ENCODE data around the gene GAS1.

GAS1 gene

DNA sequence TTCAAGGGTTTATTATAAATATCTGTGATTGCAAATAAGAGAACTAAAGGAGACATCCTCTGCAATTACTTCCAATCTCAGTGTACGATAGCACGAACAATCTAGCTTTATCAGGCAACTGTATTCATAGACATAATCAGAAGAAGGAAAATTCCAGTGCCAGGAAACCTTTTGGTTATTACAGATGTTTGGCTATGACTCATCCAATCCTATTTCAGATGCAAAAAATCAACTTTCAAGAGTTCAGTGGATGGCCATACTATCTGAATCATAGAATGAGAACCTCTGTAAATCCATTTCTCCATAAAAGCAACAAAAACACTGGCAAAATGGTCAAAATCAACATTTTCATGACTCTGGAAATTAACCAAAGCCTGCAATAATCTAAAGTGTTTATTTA lies 37.9 kb downstream of the GAS1 start:
- TF ChIP-seq, protein P1, sequence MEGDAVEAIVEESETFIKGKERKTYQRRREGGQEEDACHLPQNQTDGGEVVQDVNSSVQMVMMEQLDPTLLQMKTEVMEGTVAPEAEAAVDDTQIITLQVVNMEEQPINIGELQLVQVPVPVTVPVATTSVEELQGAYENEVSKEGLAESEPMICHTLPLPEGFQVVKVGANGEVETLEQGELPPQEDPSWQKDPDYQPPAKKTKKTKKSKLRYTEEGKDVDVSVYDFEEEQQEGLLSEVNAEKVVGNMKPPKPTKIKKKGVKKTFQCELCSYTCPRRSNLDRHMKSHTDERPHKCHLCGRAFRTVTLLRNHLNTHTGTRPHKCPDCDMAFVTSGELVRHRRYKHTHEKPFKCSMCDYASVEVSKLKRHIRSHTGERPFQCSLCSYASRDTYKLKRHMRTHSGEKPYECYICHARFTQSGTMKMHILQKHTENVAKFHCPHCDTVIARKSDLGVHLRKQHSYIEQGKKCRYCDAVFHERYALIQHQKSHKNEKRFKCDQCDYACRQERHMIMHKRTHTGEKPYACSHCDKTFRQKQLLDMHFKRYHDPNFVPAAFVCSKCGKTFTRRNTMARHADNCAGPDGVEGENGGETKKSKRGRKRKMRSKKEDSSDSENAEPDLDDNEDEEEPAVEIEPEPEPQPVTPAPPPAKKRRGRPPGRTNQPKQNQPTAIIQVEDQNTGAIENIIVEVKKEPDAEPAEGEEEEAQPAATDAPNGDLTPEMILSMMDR (IDR thresholded peaks at IDR 0.05; ENCODE audit: insufficient read depth, low read depth, low read length, missing control alignments) = no peak
- H3K4me3 ChIP-seq (ENCODE audit: low read length) = no peak overlapping the region
- DNase-seq (ENCODE audit: low read depth) = peak; percentile 5

DNA sequence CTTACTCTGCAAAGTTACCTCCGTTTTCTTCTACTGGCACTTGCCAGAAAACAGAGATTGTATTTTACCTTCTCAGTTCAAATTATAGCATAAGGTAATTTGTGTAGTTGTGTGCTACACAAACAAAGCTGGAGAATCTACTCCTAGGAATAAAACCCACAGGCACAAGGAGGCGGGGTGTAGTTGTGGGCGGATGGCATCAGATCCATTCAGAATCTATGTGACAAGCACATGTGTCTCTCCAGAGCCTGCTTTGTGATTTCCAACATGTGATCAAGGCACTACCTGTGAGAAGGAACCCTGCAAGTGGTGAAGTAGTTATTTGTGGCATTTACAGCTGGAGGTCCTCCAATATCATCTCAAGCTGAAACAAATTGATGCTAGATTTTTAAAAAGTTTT lies 39.0 kb downstream of the GAS1 start:
- DNase-seq (ENCODE audit: low read depth) = no peak
- TF ChIP-seq, protein P1 (IDR thresholded peaks at IDR 0.05; ENCODE audit: insufficient read depth, low read depth, low read length, missing control alignments) = no peak
- H3K4me3 ChIP-seq (ENCODE audit: low read length) = no peak overlapping the region

DNA sequence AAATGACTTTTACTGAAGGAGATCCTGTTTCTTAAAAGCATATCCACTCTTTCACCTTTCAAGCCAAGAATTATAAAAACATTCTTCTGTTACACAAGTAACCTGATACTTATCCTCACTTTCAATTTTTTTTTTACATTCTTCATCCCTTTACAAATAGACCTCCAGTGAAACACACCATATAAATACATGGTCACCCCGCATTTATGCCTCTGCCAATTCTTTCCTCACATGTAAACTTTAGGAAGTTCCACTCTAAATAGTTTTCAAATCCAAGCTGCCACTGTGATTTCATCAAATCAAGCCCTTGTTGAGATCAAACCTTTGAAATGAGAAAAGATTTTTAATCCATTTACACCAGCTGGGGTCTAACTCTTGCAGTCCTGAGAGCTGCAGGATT lies 40.0 kb downstream of the GAS1 start:
- DNase-seq (ENCODE audit: low read depth) = no peak
- no peak overlapping the region for H3K4me3 ChIP-seq (ENCODE audit: low read length)
- TF ChIP-seq, protein P1 (IDR thresholded peaks at IDR 0.05; ENCODE audit: insufficient read depth, low read depth, low read length, missing control alignments) = no peak

DNA sequence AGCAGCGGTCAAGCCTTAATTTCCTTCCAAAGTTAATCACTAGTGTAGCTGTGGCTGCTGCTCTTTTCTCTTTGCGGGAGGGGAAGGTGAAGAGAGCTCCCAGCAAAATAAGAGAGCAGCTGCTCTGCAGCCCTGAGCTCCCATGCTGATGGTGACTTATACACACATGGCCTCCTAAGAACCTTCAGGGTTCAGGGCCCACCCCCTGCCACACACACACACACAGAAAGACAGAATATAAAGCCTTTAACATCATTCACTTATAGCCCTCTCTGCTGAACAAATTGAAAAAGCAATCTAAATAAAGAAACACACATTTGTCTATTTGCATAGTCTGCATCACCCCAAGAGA lies 43.6 kb downstream of the GAS1 start:
- no peak overlapping the region for H3K4me3 ChIP-seq (ENCODE audit: low read length)
- TF ChIP-seq, protein P1 (IDR thresholded peaks at IDR 0.05; ENCODE audit: insufficient read depth, low read depth, low read length, missing control alignments) = no peak
- no peak for DNase-seq (ENCODE audit: low read depth)

DNA sequence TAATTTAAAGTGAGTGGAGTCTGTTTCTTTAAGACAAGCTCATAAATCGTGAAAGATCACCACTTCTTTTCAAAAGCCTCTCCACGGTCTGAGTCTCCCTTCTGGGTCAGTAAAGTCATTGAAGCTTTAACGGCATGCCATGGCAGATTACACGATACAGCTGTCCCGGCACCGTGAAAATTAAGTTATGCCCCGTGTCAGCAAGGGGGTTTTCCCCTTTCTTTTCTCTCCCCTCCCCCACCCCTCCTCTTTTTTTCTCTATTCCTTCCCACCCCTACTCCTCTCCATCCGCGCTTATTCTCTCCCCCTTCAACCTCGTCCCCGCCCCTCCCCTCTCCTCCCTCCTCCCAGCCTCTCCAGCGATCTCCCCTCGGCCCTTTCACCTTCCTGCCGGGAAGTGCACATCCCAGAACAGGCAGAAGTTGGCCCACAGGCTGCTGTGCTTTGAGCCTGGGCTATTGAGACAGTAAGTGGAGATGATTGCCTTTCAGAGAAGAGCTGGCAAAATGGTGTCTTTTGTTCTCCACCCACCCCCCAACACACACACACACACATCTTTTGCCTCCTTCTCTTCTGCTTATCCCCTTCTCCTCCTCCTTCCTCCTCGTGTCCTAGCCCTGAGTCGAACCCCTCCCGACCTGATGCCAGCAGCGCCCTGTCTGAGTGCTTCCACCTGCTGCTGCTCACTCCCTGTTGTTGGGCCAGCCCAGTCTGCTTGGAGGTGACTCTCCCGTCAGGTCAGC lies 44.1 kb downstream of the GAS1 start:
- TF ChIP-seq, protein P1 (IDR thresholded peaks at IDR 0.05; ENCODE audit: insufficient read depth, low read depth, low read length, missing control alignments) = no peak
- H3K4me3 ChIP-seq (ENCODE audit: low read length) = no peak overlapping the region
- DNase-seq (ENCODE audit: low read depth) = no peak

DNA sequence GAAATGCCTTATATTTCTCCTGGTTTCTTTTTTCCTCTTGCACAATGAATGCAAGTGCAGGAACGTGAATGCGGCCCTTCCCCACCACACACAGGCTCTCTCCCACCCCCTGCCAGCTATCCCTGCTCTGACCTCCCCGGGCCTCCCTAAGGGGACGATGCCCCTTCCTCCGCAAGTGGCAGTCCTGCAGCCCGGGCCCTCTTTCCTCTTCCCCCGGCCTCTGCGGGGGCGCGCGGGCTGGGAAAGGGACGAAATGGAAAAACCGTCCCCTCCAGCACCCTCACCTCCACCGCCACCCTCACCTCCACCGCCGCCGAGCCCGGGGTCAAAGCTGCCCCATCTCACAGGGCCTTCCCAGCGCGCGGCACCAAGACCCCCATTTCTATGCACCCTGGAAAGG lies 44.7 kb downstream of the GAS1 start:
- no peak overlapping the region for H3K4me3 ChIP-seq (ENCODE audit: low read length)
- TF ChIP-seq, protein P1 (IDR thresholded peaks at IDR 0.05; ENCODE audit: insufficient read depth, low read depth, low read length, missing control alignments) = no peak
- no peak for DNase-seq (ENCODE audit: low read depth)

DNA sequence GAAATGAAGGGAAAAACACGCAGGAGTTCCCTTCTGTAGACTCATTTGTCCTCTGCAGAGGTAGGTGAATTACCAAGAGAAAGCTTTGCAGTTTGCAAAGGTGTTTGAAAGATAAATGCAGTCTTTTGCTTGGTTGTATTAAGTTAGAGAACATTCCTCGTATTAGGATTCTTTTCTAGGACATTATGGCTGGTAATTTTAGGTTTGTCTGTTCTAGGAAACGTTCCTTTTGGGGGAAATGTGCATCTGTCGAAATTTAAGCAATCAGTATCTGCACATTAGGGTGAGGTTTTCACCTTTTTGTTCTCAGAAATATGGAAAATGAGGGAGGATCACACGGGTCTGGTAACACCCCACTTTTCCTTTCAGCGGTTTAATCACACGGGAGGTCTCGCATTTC lies 45.1 kb downstream of the GAS1 start:
- TF ChIP-seq, protein P1 (IDR thresholded peaks at IDR 0.05; ENCODE audit: insufficient read depth, low read depth, low read length, missing control alignments) = no peak
- H3K4me3 ChIP-seq (ENCODE audit: low read length) = no peak overlapping the region
- no peak for DNase-seq (ENCODE audit: low read depth)

Measured in epithelial cell of esophagus (primary cell).